ENCODE measurements around the gene ADSS2.

Gene ADSS2

DNA sequence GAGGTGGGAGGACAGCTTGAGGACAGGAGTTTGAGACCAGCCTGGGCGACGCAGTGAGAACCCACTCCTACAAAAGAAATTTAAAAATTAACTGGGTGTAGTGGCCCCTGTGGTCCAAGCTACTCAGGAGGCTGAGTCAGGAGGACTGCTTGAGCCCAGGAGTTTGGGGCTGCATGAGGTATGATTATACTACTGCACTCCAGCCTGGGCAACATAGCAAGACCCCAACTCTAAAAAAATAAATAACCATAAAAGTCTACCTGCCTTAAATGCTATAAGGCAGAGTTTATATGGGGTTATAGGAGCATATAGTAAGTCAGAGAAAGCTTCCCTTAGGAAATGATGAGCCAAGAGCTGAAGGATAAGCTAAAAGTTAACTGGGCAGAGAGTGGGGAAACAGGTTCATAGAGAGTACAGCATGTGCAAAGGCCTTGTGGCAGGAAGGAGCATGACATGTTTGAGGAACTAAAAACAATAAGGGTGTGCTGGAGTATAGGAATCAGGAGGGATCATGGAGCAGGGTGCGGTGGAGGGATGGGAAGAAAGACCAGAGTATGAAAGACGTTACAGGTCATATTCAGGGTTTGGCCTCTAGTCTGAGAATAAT, 68.3 kb downstream of the ADSS2 start:
- Histone ChIP-seq H3K27ac (replicated peaks) (no peak overlapping the region), H3K27me3 (ENCODE audit: insufficient read depth, poor library complexity, severe bottlenecking) (no peaks in the 10 kb centered on the region), H3K4me3 (replicated peaks; ENCODE audit: insufficient read depth, low read length) (no peak overlapping the region)
- DNase-seq (ENCODE audit: low read depth in 1 of 2, low spot score in 1 of 2): no peak
- TF ChIP-seq, protein P1, sequence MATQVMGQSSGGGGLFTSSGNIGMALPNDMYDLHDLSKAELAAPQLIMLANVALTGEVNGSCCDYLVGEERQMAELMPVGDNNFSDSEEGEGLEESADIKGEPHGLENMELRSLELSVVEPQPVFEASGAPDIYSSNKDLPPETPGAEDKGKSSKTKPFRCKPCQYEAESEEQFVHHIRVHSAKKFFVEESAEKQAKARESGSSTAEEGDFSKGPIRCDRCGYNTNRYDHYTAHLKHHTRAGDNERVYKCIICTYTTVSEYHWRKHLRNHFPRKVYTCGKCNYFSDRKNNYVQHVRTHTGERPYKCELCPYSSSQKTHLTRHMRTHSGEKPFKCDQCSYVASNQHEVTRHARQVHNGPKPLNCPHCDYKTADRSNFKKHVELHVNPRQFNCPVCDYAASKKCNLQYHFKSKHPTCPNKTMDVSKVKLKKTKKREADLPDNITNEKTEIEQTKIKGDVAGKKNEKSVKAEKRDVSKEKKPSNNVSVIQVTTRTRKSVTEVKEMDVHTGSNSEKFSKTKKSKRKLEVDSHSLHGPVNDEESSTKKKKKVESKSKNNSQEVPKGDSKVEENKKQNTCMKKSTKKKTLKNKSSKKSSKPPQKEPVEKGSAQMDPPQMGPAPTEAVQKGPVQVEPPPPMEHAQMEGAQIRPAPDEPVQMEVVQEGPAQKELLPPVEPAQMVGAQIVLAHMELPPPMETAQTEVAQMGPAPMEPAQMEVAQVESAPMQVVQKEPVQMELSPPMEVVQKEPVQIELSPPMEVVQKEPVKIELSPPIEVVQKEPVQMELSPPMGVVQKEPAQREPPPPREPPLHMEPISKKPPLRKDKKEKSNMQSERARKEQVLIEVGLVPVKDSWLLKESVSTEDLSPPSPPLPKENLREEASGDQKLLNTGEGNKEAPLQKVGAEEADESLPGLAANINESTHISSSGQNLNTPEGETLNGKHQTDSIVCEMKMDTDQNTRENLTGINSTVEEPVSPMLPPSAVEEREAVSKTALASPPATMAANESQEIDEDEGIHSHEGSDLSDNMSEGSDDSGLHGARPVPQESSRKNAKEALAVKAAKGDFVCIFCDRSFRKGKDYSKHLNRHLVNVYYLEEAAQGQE (IDR thresholded peaks at IDR 0.05; ENCODE audit: insufficient replicate concordance, low read depth): no peak
- TF ChIP-seq SPI1 (IDR thresholded peaks at IDR 0.05; ENCODE audit: borderline replicate concordance, low read depth) (no peak), GABPA (IDR thresholded peaks at IDR 0.05; ENCODE audit: low read depth) (no peak), POLR2AphosphoS5 (IDR thresholded peaks at IDR 0.05; ENCODE audit: low read depth) (no peak)
- TF ChIP-seq, protein P2, sequence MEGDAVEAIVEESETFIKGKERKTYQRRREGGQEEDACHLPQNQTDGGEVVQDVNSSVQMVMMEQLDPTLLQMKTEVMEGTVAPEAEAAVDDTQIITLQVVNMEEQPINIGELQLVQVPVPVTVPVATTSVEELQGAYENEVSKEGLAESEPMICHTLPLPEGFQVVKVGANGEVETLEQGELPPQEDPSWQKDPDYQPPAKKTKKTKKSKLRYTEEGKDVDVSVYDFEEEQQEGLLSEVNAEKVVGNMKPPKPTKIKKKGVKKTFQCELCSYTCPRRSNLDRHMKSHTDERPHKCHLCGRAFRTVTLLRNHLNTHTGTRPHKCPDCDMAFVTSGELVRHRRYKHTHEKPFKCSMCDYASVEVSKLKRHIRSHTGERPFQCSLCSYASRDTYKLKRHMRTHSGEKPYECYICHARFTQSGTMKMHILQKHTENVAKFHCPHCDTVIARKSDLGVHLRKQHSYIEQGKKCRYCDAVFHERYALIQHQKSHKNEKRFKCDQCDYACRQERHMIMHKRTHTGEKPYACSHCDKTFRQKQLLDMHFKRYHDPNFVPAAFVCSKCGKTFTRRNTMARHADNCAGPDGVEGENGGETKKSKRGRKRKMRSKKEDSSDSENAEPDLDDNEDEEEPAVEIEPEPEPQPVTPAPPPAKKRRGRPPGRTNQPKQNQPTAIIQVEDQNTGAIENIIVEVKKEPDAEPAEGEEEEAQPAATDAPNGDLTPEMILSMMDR (IDR thresholded peaks at IDR 0.05; ENCODE audit: insufficient read depth, low read length): no peak

DNA sequence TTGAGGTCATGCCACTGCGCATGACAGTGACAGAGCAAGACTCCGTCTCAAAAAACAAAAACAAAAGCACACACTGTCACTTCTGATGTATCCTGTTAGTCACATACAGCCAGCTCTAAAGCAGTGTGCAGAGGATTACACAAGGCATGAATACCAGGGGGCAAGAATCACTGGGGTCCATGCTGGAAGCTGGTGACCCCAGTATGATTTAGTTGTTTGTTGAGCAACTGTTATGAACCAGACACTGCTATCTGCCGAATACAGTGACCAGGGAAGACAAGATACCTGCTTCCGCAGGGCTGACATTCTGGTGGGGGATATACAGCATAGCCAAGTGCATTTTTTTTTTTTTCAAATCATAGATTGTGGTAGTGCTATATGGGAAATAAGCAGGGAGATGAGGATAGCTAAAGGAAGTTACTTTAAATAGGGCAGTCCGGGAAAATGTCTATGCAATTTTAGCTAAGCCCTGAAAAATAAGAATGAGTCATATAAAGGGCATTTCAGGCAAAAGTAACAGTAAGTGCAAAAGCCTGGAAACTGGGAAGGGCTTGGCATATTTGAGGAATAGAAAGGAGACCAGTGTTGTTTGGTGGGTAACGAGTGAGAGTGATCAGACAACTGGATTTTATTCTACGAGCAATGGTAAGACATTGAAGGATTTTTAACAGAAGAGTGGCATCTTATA, 69.7 kb downstream of the ADSS2 start:
- H3K27me3 ChIP-seq (ENCODE audit: insufficient read depth, poor library complexity, severe bottlenecking): no peaks in the 10 kb centered on the region
- TF ChIP-seq POLR2AphosphoS5 (IDR thresholded peaks at IDR 0.05; ENCODE audit: low read depth): no peak
- TF ChIP-seq, protein P2 (IDR thresholded peaks at IDR 0.05; ENCODE audit: insufficient read depth, low read length): no peak
- no peak for TF ChIP-seq SPI1 (IDR thresholded peaks at IDR 0.05; ENCODE audit: borderline replicate concordance, low read depth)
- no peak for TF ChIP-seq GABPA (IDR thresholded peaks at IDR 0.05; ENCODE audit: low read depth)
- TF ChIP-seq, protein P1 (IDR thresholded peaks at IDR 0.05; ENCODE audit: insufficient replicate concordance, low read depth): no peak
- DNase-seq (ENCODE audit: low read depth in 1 of 2, low spot score in 1 of 2): no peak
- H3K4me3 ChIP-seq (replicated peaks; ENCODE audit: insufficient read depth, low read length): no peak overlapping the region
- H3K27ac ChIP-seq (replicated peaks): no peak overlapping the region

DNA sequence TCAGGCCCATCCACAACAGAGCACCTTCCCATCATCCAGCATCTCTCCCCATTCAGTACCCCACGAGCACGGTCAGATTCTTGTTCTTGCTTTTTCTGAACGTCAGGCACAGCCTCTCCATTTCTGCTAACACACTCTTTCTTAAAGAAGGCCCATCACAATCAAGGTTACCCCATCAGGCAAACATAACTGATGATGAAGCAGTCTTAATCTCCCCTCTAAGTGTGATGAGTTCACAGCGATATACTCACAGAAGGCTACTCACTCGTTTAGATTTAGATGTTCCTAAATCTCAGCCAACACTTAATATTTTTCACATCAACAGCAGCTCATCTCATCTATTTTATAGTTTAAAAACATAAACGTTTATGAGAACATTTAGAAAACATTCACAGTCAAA, 75.6 kb downstream of the ADSS2 start:
- Histone ChIP-seq H3K4me3 (replicated peaks; ENCODE audit: insufficient read depth, low read length) (no peak overlapping the region), H3K27ac (replicated peaks) (no peak overlapping the region), H3K27me3 (ENCODE audit: insufficient read depth, poor library complexity, severe bottlenecking) (no peaks in the 10 kb centered on the region)
- DNase-seq (ENCODE audit: low read depth in 1 of 2, low spot score in 1 of 2): no peak
- TF ChIP-seq, protein P2 (IDR thresholded peaks at IDR 0.05; ENCODE audit: insufficient read depth, low read length): no peak
- no peak for TF ChIP-seq GABPA (IDR thresholded peaks at IDR 0.05; ENCODE audit: low read depth)
- TF ChIP-seq SPI1 (IDR thresholded peaks at IDR 0.05; ENCODE audit: borderline replicate concordance, low read depth): no peak
- no peak for TF ChIP-seq POLR2AphosphoS5 (IDR thresholded peaks at IDR 0.05; ENCODE audit: low read depth)
- TF ChIP-seq, protein P1 (IDR thresholded peaks at IDR 0.05; ENCODE audit: insufficient replicate concordance, low read depth): no peak
